Activated CD4-positive, CD25-positive, alpha-beta regulatory T cell (primary cell): ENCODE results near the gene SYNPO.

Source experiments
- DNase-seq, 4 experiments: peaks; one replicate each; lab custom pipeline; 2025; lab: John Stamatoyannopoulos, UW

Gene SYNPO

DNA sequence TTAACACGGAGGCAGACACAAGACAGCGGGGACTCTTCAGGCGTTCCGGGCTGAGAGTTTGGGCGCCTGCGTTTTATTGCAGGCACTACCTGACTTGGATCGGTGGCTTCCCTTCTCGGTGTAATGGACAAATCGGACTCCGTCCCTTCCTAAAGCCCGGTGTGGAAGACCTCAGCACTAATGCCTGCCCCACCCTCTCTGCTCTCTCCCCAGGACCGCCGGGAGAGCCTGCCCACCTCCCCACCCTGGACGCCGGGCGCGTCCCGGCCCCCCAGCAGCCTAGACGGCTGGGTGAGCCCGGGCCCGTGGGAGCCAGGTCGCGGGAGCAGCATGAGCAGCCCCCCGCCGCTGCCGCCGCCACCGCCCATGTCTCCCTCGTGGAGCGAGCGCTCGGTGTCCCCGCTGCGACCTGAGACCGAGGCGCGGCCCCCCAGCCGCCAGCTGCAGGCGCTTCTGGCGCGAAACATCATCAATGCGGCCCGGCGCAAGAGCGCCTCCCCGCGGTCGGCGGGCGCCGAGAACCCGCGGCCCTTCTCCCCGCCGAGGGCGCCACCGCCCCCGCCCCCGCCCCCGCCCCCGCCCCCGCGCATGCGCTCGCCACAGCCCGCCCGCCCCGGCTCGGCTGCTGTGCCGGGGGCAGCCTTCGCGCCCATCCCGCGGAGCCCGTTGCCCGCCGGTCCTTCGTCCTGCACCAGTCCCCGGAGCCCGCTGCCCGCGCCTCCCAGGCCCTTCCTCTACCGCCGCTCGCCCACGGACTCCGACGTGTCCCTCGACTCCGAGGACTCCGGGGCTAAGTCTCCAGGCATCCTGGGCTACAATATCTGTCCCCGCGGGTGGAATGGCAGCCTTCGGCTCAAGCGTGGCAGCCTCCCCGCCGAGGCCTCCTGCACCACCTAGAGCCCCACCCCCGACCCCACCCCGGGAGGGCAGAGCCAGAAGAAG, 16.0 kb downstream of the SYNPO start:
- peak; percentile 21 to 66 (median 54) for DNase-seq

DNA sequence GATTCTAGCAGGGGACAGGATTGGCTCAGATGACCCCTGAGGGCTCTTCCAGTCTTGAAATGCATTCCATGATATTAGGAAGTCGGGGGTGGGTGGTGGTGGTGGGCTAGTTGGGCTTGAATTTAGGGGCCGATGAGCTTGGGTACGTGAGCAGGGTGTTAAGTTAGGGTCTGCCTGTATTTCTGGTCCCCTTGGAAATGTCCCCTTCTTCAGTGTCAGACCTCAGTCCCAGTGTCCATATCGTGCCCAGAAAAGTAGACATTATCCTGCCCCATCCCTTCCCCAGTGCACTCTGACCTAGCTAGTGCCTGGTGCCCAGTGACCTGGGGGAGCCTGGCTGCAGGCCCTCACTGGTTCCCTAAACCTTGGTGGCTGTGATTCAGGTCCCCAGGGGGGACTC, 17.7 kb downstream of the SYNPO start:
- no peak for DNase-seq

DNA sequence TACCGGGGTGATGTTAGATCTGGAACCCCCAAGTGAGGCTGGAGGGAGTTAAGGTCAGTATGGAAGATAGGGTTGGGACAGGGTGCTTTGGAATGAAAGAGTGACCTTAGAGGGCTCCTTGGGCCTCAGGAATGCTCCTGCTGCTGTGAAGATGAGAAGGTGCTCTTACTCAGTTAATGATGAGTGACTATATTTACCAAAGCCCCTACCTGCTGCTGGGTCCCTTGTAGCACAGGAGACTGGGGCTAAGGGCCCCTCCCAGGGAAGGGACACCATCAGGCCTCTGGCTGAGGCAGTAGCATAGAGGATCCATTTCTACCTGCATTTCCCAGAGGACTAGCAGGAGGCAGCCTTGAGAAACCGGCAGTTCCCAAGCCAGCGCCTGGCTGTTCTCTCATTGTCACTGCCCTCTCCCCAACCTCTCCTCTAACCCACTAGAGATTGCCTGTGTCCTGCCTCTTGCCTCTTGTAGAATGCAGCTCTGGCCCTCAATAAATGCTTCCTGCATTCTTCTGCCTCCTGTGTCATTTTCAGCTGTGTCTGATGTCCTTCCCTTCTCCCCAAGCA, 18.3 kb downstream of the SYNPO start:
- DNase-seq = no peak

DNA sequence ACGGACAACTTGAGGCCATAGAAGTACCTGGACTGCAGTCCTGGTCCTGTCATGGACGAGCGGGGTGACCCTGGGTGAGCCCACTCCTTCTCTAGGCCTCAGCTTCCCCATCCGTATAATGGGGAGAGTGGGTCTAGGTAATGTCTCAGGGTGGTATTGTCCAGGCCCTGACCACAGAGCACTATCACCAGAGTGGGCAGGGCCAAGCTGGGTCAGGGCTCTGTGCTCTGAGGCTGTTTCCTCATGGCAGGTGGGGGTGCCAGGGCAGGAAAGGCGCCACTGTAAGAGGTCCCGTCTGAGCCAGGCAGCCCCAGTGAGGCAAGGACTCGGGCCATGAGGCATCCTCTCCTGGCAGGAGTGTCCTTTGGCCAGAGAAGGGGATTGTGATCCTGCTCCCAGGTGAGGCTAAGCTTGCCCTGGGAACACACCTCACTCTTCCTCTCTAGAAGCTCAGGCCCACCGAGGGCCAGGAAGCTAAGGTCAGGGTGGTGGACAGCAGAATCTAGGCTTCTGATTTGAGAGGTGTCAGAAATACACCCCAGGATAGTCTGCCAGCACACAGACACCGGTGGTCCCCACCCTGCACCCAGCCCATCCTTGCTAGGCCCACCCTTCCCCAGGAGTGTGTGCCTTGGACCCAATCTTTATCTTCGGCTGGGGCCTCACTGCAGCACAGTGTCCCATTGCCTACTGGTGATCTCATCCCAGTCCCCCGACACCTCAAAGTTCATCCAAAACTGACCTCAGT, 19.1 kb downstream of the SYNPO start:
- DNase-seq = no peak

DNA sequence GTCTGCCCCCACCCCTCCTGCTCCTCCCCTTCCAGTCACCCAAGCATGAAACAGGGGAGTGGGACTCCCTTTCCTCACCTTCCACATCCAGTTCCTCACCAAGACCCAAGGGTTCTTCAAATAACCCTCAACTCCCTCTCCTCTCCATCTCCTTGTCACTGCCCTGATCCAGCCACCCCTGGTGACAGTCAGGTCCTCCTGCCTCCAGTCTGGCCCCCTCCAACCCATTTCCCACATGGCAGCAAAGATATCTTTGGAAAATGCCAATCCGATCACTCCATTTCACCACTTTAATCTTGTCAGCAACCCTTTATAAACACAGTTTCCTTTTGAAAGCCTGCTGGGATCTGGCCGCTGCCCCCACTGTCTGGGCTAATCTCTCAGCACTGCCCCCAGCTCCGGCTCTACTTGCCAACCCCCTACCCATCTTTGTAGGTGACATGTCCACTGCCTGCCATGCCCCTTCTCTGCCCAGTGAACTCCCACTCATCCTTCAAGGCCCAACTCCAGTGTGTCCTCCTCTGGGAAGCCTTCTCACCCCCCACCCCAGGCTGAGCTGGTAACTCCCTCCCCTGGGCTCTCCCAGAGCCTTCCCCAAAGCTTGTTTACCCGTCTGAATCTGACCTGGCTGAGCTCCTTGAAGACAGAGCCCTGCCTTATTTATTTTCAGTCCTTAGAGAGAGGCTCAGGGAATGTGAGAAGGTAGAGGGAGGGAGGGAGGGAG, 19.8 kb downstream of the SYNPO start:
- DNase-seq = no peak

DNA sequence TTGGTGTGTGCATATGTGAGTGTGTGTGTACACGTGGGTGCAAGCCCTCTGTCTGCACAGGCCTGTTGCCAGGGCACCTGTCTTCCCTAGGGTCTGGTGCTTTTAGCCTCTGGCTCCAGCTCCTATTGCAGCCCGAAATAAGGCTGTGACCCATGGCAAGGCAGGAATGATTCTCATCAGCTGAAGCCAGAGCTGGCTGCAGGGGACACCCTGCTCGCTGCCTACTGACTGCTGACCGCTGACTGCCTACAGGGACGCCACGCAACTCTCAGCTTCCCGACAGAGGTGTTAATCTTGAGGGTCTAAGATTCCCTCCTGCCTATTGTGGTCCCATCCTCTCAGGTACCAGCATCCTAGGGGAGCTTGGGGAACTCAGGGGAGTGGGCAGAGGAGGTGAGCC, 20.6 kb downstream of the SYNPO start, which contains the start of gene MYOZ3:
Gene MYOZ3, plus strand, starts transcription at position 166 of the 400 bp plus-strand sequence. CDS start 1,691 bp downstream, outside the sequence.
- DNase-seq = no peak

DNA sequence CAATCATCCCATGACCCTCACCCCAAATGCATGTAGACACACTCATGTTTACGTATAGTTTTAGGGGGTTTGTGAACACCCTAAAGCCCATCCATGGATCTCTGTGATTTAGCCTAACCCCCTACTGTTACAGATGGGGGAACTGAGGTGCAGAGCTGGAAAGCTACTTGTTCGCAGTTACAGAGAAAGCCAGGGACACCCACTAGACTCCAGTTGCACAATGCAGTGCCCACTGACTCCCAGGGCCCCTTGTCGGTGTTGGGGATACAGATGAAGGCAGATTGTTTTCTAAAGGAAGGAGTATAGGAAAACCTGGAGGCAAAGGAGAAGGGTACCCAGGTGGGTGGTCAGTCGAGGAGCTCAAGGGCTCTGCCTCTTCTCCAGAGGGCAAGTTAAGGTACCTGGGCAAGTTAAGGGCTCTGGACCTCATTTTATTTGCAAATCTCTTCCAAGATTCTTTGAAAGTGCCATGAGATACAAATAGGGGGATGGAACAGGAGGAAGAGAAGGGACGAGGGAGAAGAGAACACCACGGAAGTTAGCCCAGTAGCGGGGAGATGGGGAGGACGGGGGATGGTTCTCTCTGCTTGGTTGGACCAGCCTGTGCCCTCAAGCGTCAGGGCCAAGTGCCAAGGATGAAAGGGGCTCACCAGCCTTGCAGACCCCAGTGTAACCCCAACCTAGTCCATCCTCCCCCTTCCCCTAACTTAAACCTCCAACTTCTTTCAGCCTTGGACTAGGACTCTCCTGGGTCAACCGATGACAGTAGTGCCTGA, 21.5 kb downstream of the SYNPO start:
- DNase-seq = no peak

DNA sequence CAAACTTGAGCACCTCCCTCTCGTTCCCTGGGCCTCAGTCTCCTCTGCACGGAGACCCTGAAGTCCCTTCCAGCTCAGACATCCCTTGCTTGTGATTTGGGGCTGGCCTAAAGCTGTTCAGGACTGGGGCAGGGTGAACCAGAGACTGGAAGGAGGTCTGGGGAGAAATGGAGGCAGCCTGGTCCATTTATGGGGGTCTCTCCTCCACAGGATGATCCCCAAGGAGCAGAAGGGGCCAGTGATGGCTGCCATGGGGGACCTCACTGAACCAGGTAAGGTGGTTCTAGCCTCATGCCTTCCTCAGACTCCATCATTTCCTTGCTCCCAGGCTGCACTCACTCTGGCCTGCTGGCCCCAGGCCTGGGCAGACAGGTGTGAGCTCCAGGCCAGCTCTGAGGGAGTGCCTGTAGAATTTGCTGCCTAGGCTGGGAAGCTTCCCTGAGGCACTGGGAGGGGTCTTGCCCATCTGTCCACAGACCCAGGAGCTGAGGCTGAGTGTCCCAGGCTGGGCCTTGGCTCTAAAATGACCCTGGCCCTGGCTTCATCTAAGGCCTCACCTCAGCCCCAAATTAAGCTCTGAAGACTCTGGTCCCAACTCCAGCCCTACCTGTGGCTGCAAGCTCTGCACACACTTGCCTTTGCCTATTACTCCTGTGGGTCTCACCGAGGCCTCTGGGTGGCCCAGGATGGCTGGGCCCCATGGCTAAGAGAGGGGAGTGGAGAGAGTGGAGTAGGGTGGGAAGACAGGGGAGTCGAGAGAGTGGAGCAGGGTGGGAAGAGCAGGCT, 22.5 kb downstream of the SYNPO start:
- DNase-seq = no peak

DNA sequence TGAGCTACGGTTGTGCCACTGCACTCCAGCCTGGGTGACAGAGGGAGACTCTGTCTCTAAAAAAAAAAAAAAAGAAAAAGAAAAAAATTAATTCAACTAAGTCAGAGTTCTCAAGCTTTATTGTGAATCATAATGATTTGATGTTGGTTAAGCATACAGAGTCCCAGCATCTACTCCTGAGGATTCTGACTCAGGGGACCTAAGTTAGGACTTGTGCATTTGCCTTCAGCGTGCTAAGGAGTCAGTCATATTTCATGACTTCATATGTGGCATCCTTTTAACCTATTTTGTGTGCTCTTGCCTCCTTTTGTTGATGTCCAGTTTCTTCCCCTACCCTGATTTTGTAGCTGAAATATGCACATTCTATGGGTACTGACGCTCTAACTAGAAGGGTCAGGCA, 23.5 kb downstream of the SYNPO start:
- no peak for DNase-seq

DNA sequence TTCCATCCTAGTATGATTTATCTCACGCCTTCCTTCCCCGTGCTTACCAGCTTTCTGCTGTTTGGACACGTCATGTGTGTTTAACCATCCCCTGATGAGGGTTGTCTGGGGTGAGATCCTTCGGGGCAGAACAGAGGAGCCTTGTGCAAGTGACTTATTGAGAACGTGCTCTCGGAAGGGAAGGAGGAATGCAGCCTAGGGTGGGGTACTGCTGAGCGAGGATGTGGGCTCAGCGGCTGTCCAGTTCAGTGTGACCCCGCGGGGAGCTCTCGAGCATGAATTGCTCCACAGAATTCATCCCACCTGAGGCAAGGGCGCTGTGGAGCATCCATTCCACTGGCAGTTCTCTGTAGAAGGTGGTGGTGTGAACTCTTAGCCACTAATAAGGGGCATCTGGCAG, 24.6 kb downstream of the SYNPO start:
- no peak for DNase-seq

DNA sequence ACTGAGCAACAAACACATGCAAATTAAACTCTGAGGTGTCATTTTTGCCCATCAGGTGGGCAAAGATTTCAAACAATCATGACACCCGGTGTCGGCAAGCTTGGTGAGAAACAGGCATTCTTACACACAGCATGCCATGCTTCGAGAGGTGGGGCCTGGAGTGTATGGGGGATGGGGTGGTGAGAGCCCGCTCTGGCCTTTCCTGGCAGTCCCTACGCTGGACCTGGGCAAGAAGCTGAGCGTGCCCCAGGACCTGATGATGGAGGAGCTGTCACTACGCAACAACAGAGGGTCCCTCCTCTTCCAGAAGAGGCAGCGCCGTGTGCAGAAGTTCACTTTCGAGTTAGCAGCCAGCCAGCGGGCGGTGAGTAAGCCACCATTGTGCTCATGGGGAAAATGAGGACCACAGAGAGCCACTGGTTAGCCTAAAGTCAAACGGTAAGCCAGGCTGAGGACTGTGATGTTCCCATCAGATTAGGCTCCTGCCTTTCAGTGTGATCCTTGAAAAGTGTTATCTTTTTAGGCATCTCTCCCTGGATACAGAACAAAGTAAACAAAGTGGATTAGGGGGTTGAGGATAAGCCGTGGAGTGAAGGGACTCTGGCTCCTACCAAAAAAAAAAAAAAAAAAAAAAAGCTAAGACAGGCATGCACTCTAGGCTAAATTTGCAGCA, 30.0 kb downstream of the SYNPO start:
- DNase-seq = no peak

DNA sequence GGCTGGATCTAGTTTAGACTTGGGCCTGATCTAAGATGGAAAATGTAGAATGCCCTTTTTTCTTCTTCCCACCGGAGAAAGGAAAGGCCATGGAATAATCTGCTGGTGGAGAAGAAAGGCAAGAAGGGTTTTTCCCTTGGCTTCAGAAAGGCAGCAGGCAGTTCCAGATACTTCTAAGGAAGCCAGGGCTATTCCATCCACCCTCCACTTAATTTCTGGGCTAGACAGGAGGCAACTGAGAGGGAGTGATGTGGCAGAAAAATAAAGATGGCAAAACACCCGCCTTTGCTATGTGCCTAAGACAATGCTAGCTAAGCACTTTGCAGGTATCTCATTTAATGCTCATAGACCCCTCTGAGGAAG, 30.5 kb downstream of the SYNPO start:
- no peak for DNase-seq

DNA sequence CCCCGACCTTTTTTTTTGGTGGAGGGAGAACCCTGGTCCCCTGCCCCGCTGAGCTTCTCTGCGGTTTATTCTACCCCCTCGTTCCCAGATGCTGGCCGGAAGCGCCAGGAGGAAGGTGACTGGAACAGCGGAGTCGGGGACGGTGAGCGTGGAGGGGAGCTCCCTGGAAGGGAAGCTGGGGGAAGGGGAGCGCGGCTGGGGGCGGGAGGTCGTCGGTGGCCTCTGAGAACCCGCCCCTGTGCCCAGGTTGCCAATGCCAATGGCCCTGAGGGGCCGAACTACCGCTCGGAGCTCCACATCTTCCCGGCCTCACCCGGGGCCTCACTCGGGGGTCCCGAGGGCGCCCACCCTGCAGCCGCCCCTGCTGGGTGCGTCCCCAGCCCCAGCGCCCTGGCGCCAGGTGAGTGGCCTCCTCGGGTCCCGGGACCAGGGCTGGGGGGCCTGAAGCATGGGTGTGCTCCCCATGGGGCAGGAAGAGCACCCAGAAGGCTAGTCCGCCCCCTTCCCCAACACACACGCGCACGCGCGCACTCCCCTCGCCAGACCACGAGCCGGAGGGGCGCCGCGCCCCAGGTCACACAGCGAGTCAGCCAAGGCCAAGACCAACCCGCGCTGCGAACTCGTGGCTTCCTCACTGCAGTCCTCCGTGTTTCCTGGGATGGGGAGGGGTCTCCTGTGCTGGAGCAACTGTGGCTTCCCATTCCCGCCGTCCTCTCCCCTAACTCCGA, 31.2 kb downstream of the SYNPO start:
- no peak for DNase-seq

DNA sequence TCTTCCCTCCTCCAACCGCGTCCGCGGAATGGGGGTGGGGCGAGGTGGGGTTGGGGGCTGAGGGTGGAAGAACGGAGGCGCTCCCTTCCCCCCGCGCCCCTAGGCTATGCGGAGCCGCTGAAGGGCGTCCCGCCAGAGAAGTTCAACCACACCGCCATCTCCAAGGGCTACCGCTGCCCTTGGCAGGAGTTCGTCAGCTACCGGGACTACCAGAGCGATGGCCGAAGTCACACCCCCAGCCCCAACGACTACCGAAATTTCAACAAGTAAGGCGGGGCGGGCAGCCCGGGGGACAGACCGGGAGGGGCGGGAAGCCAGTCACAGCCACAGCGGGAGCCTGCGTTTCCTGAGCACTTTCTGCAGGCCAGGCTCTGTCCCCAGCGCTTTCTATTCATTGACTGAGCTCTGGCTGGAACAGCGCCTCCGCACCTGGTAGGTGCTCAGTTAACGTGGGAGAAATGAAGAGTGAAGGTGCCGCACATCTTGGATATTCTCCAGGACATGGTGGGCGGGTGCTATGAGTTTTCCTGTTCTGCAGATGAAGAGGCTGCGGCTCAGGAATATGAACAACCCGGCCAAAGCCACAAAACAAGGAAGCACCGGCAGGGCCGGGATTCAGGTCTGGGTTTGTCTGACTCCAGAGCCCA, 31.9 kb downstream of the SYNPO start:
- DNase-seq = no peak

DNA sequence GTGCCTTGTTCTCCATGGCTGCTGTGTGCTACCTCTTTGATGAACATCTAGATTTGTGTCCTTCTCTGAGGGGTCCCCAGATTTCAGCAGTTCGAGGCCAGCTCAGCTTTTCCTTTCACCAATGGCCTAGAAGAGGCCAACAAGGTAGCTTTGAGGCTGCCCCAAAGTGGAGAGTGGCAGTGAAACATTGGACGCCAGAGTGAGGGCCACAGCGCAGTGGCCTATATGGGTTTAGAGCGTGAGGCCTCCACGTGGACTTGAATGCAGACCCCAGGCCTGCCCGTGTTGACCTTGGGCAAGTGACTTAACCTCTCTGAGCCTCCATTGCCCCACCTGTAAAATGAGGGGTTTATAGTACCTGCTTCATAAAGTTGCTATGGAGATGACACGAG, 32.4 kb downstream of the SYNPO start:
- no peak for DNase-seq

DNA sequence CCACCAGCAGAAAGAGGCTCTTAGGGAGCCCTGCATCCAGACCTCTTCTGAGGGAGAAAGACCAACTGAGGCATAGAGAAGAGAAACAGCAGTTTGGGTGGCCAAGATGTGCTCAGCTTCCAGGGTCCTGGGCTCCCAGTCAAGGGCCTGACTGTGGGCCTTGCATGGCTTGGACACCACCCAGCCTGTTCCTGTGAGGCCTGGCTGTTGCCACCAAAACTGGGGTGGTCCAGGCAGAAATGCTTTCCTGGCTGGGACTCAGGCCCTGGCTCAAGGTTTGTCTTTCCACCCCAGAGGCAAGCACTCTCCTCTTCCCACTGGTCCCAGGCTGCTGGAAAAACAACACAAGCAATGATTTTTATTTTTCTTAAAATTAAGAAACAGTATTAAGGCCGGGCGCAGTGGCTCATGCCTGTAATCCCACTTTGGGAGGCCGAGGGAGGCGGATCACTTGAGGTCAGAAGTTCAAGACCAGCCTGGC, 33.9 kb downstream of the SYNPO start:
- DNase-seq = no peak

DNA sequence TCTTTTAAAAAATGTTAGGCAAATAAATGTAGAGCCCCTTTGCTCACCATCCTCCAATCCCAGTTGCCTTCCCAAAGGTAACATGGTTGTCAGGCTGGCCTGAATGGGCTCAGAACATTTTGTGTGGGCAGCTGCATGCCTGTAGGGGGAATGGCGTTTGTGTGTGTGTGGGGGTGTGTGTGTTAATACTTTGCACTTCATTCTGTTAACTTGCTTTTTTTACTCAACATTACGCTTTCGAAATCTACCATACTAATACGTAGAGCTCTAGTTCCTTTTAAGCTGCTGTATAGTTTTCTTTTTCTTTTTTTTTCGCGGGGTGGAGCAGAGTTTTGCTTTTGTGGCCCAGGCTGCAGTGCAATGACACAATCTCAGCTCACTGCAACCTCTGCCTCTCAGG, 34.6 kb downstream of the SYNPO start:
- no peak for DNase-seq

DNA sequence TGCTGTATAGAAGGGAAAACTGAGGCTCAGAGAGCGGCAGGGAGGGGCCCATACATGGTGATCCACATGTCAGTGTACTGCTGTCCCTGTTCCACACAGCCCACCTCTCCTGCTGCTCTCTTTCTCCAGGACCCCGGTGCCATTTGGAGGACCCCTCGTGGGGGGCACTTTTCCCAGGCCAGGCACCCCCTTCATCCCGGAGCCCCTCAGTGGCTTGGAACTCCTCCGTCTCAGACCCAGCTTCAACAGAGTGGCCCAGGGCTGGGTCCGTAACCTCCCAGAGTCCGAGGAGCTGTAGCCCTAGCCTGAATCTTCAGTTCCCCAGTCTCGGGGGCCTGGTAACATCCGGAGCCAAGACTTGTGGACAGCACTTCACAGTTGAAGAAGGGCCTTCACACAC, 36.1 kb downstream of the SYNPO start:
- DNase-seq = no peak

DNA sequence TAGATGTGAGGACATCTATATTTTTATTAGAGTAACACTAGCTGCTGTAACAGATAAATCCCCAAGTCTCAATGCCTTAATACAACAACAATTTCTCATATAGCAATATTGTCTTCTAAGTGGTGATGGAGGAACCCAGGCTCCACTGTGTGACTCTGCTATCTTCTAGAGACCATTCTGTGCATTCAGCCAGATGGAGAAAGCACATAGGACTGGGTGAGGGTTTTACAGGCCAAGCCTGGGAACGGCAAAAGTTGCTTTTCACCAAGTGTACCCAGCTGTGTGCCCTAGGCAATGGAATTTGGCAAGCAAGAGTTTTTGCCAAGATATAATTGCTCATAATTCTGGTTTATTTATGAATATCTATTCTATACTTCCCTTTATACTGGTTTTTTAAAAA, 48.7 kb downstream of the SYNPO start:
- no peak for DNase-seq
